ENCODE measurements around the gene PDLIM7.
A peak's percentile ranks its signal among the peaks of the same experiment; 100 is the strongest.

Gene PDLIM7

GRCh38 chr5:177443144-177443983 is 54.0 kb downstream of the PDLIM7 start:
- DNase-seq (ENCODE audit: low read depth in 2 of 2): no peak

- DNase-seq (ENCODE audit: low read depth in 2 of 2): no peak
These were observed 55.2 kb downstream of the PDLIM7 start for GRCh38 chr5:177442066-177442826.

GRCh38 chr5:177440990-177441780 is 56.2 kb downstream of the PDLIM7 start:
- DNase-seq (ENCODE audit: low read depth in 2 of 2): no peak

GRCh38 chr5:177440211-177440989 is 57.0 kb downstream of the PDLIM7 start:
- no peak for DNase-seq (ENCODE audit: low read depth in 2 of 2)

GRCh38 chr5:177439518-177440053 is 57.8 kb downstream of the PDLIM7 start:
- DNase-seq (ENCODE audit: low read depth in 2 of 2): no peak

GRCh38 chr5:177438468-177438867 is 58.9 kb downstream of the PDLIM7 start:
- no peak for DNase-seq (ENCODE audit: low read depth in 2 of 2)

- no peak for DNase-seq (ENCODE audit: low read depth in 2 of 2)
These were observed 59.8 kb downstream of the PDLIM7 start for GRCh38 chr5:177437623-177438022.

GRCh38 chr5:177435847-177436536 is 61.4 kb downstream of the PDLIM7 start:
- no peak for DNase-seq (ENCODE audit: low read depth in 2 of 2)

- no peak for DNase-seq (ENCODE audit: low read depth in 2 of 2)
These were observed 62.3 kb downstream of the PDLIM7 start for GRCh38 chr5:177434942-177435738.

- peak in 1 of 2 donors; percentile 53 for DNase-seq (ENCODE audit: low read depth in 2 of 2)
These were observed 63.0 kb downstream of the PDLIM7 start for GRCh38 chr5:177434437-177434836.

GRCh38 chr5:177433658-177434217 is 63.7 kb downstream of the PDLIM7 start:
- no peak for DNase-seq (ENCODE audit: low read depth in 2 of 2)

Measured in stimulated activated CD8-positive, alpha-beta memory T cell treated with anti-CD3 and anti-CD28 coated beads, Interleukin-2, amount 100 ng/mL, for 48 hours (primary cell).